NCI-H345 treated with DMSO at 0.1 percent for 48 hours (cell line): Measurements from ENCODE around the gene CXCR5.

ENCODE experiments used
- DNase-seq: peaks from one replicate; lab custom pipeline; 2025; ENCODE audit not compliant: unreplicated experiment; lab: John Stamatoyannopoulos, UW

The CXCR5 gene

GRCh38 chr11:118924591-118925585 lies 41.2 kb downstream of the CXCR5 start:
- DNase-seq: peak; percentile 37

- DNase-seq: no peak
Observed at GRCh38 chr11:118927554-118928100, 43.9 kb downstream of the CXCR5 start.

GRCh38 chr11:118928101-118928869 lies 44.6 kb downstream of the CXCR5 start:
- peak; percentile 89 for DNase-seq

GRCh38 chr11:118928870-118929500 lies 45.3 kb downstream of the CXCR5 start:
- DNase-seq: peak; percentile 61

GRCh38 chr11:118929501-118930093 lies 45.9 kb downstream of the CXCR5 start:
- DNase-seq: peak; percentile 61

- DNase-seq: peak; percentile 76
Observed at GRCh38 chr11:118930094-118930712, 46.5 kb downstream of the CXCR5 start.

GRCh38 chr11:118931571-118931970 lies 47.9 kb downstream of the CXCR5 start:
- no peak for DNase-seq

GRCh38 chr11:118933486-118933885 lies 49.8 kb downstream of the CXCR5 start:
- no peak for DNase-seq

GRCh38 chr11:118935376-118935775 lies 51.7 kb downstream of the CXCR5 start:
- no peak for DNase-seq

GRCh38 chr11:118938491-118939403 lies 55.1 kb downstream of the CXCR5 start:
- no peak for DNase-seq

GRCh38 chr11:118939404-118939915 lies 55.8 kb downstream of the CXCR5 start:
- no peak for DNase-seq

- no peak for DNase-seq
Observed at GRCh38 chr11:118939953-118940598, 56.4 kb downstream of the CXCR5 start.

- no peak for DNase-seq
Observed at GRCh38 chr11:118947091-118947490, 63.4 kb downstream of the CXCR5 start.
